Measurements from ENCODE around the gene USH1C.

USH1C gene

GRCh38 chr11:17516551-17517150 lies 27.6 kb downstream of the USH1C start:
- no peak overlapping the region for H3K4me3 ChIP-seq (ENCODE audit: low read depth, low read length)
- DNase-seq (ENCODE audit: low read depth) = no peak
- TF ChIP-seq CTCF (IDR thresholded peaks at IDR 0.05; ENCODE audit: low read depth, low read length, missing control alignments) = no peak

GRCh38 chr11:17515443-17516176 lies 28.6 kb downstream of the USH1C start:
- no peak for TF ChIP-seq CTCF (IDR thresholded peaks at IDR 0.05; ENCODE audit: low read depth, low read length, missing control alignments)
- H3K4me3 ChIP-seq (ENCODE audit: low read depth, low read length) = no peak overlapping the region
- no peak for DNase-seq (ENCODE audit: low read depth)

- no peak for DNase-seq (ENCODE audit: low read depth)
- no peak for TF ChIP-seq CTCF (IDR thresholded peaks at IDR 0.05; ENCODE audit: low read depth, low read length, missing control alignments)
- H3K4me3 ChIP-seq (ENCODE audit: low read depth, low read length) = no peak overlapping the region
Observed at GRCh38 chr11:17514476-17514875, 29.7 kb downstream of the USH1C start.

GRCh38 chr11:17513853-17514252 lies 30.4 kb downstream of the USH1C start:
- no peak for DNase-seq (ENCODE audit: low read depth)
- no peak for TF ChIP-seq CTCF (IDR thresholded peaks at IDR 0.05; ENCODE audit: low read depth, low read length, missing control alignments)
- no peak overlapping the region for H3K4me3 ChIP-seq (ENCODE audit: low read depth, low read length)

- DNase-seq (ENCODE audit: low read depth) = no peak
- TF ChIP-seq CTCF (IDR thresholded peaks at IDR 0.05; ENCODE audit: low read depth, low read length, missing control alignments) = no peak
- H3K4me3 ChIP-seq (ENCODE audit: low read depth, low read length) = no peak overlapping the region
Observed at GRCh38 chr11:17512101-17512500, 32.1 kb downstream of the USH1C start.

GRCh38 chr11:17511571-17511970 lies 32.6 kb downstream of the USH1C start:
- no peak for DNase-seq (ENCODE audit: low read depth)
- no peak for TF ChIP-seq CTCF (IDR thresholded peaks at IDR 0.05; ENCODE audit: low read depth, low read length, missing control alignments)
- H3K4me3 ChIP-seq (ENCODE audit: low read depth, low read length) = no peak overlapping the region

Measured in GM12864 (cell line).